HCT116 (cell line): ENCODE results near the gene RCL1. TPM values are rescaled to one million over a fixed set of nuclear protein-coding genes. Genes with fewer than 3 reads are reported as not detected.
A peak's percentile ranks its signal among the peaks of the same experiment; 100 is the strongest.

ENCODE experiments used
- ATAC-seq: fragments of 200-7000 bp; cut with Tn5 transposase; 2 replicates; pipeline ENCODE4 v1.9.1; 2020; ENCODE audit warnings: mild to moderate bottlenecking, moderate library complexity
- BruUV-seq: library from RNA; stranded (reverse); fragments of 400-500 nt; replicated peaks from 2 replicates; lab custom pipeline; 2021; lab: Mats Ljungman, UMichigan
- CTCF ChIA-PET: fragments of 300-600 bp; sonication (Branson Sonifier 250); formaldehyde crosslinking; loops from one replicate; lab custom pipeline; 2021; ENCODE audit warnings: antibody characterized with exemption; lab: Charles Lee
- POLR2A ChIA-PET: fragments of 300-600, 350-600 bp; sonication (Branson Sonifier 250); formaldehyde crosslinking; loops from one replicate; lab custom pipeline; 2021; ENCODE audit warnings: antibody characterized with exemption; lab: Charles Lee
- RAD21 ChIA-PET, 2 experiments: fragments of 300-600 bp; sonication (Branson Sonifier 250); formaldehyde crosslinking; loops; one replicate each; lab custom pipeline; 2023; ENCODE audit warnings: low total read pairs in 2 of 2; ENCODE audit not compliant: uncharacterized antibody in 2 of 2, unreplicated experiment in 2 of 2, low non-redundant PET in 1 of 2; lab: Charles Lee
- DNase-seq: peaks from one replicate; pipeline ENCODE4 v3.0.0-alpha.2; 2010; ENCODE audit warnings: low read depth, low spot score
- H2AFZ ChIP-seq: fragments of 200-600 bp; shearing (Covaris generic), sonication (generic); 2 replicates; pipeline ENCODE4 v1.6.1; 2017; ENCODE audit warnings: low read depth, mixed run types, mixed read lengths, antibody characterized with exemption, low read length; ENCODE audit not compliant: poor library complexity, severe bottlenecking
- H3K27ac ChIP-seq: 2 replicates; pipeline ENCODE4 v1.5.1; 2012; ENCODE audit warnings: low read depth, low read length
- H3K27me3 ChIP-seq: fragments of 200-600 bp; sonication (generic); 2 replicates; pipeline ENCODE4 v1.6.1; 2016; ENCODE audit warnings: mixed run types, low read length, mixed read lengths; ENCODE audit not compliant: insufficient read depth
- H3K36me3 ChIP-seq, 2 experiments: fragments of 200-500 bp in 1 of 2; fragments of 200-600 bp in 1 of 2; sonication (Bioruptor generic) in 1 of 2; sonication (generic) in 1 of 2; 2 replicates each; pipeline versions ENCODE4 v1.5.1 to v1.6.1; 2014 to 2016; ENCODE audit warnings: low read length in 2 of 2, inconsistent platforms in 1 of 2, mixed read lengths in 1 of 2, mixed run types in 1 of 2; ENCODE audit not compliant: insufficient read depth in 2 of 2, control insufficient read depth in 1 of 2
- H3K4me1 ChIP-seq, 2 experiments: fragments of 200-600 bp in 1 of 2; sonication (generic) in 1 of 2; 2 replicates each; pipeline versions ENCODE4 v1.5.1 to v1.6.1; 2012 to 2017; ENCODE audit warnings: low read length in 2 of 2, inconsistent platforms in 1 of 2, mild to moderate bottlenecking in 1 of 2, mixed read lengths in 1 of 2, mixed run types in 1 of 2, moderate library complexity in 1 of 2; ENCODE audit not compliant: insufficient read depth in 2 of 2, control insufficient read depth in 1 of 2
- H3K4me2 ChIP-seq: fragments of 200-600 bp; sonication (generic); 2 replicates; pipeline ENCODE4 v1.6.1; 2017; ENCODE audit warnings: mixed run types, low read length, mixed read lengths
- H3K4me3 ChIP-seq, 2 experiments: fragments of 200-600 bp in 1 of 2; sonication (generic) in 1 of 2; replicated peaks in 1 of 2; 2 replicates each; pipeline ENCODE4 v1.5.1; 2011 to 2016; ENCODE audit warnings: low read length in 2 of 2, control low read depth in 1 of 2, low read depth in 1 of 2, mild to moderate bottlenecking in 1 of 2, mixed read lengths in 1 of 2, mixed run types in 1 of 2
- H3K79me2 ChIP-seq: fragments of 200-600 bp; sonication (generic); 2 replicates; pipeline ENCODE4 v1.6.1; 2017; ENCODE audit warnings: mild to moderate bottlenecking, mixed run types, low read length, moderate library complexity, mixed read lengths; ENCODE audit not compliant: insufficient read depth
- H3K9ac ChIP-seq: fragments of 200-600 bp; sonication (generic); 2 replicates; pipeline ENCODE4 v1.6.1; 2016; ENCODE audit warnings: low read length, mixed read lengths
- H3K9me2 ChIP-seq: fragments of 200-600 bp; sonication (generic), shearing (Covaris generic); 2 replicates; pipeline ENCODE4 v1.6.1; 2017; ENCODE audit warnings: mixed run types, mild to moderate bottlenecking, moderate library complexity; ENCODE audit not compliant: insufficient read depth
- H3K9me3 ChIP-seq, 2 experiments: fragments of 200-500 bp in 1 of 2; fragments of 200-600 bp in 1 of 2; sonication (Bioruptor generic) in 1 of 2; sonication (generic) in 1 of 2; 2 replicates each; pipeline ENCODE4 v1.6.1; 2014 to 2017; ENCODE audit warnings: low read length in 2 of 2, mixed read lengths in 2 of 2, inconsistent platforms in 1 of 2, low read depth in 1 of 2, mild to moderate bottlenecking in 1 of 2, mixed run types in 1 of 2, moderate library complexity in 1 of 2; ENCODE audit not compliant: control insufficient read depth in 1 of 2, insufficient read depth in 1 of 2
- H4K20me1 ChIP-seq: fragments of 200-600 bp; sonication (generic), shearing (Covaris generic); 2 replicates; pipeline ENCODE4 v1.6.1; 2017; ENCODE audit warnings: mixed run types, mild to moderate bottlenecking, moderate library complexity; ENCODE audit not compliant: insufficient read depth
- ATF3 ChIP-seq: IDR thresholded peaks from 2 replicates; pipeline ENCODE4 v1.6.1; 2012
- CEBPB ChIP-seq: IDR thresholded peaks from 2 replicates; pipeline ENCODE4 v1.6.1; 2012; ENCODE audit warnings: low read depth
- ELF1 ChIP-seq: IDR thresholded peaks from 2 replicates; pipeline ENCODE4 v1.6.1; 2012; ENCODE audit warnings: low read depth, borderline replicate concordance
- EZH2 ChIP-seq: fragments of 200-600 bp; sonication (generic); IDR thresholded peaks from 2 replicates; pipeline ENCODE4 v1.6.1; 2017; ENCODE audit warnings: antibody characterized with exemption, mixed run types
- EZH2phosphoT487 ChIP-seq: fragments of 200-600 bp; IDR thresholded peaks from 2 replicates; pipeline ENCODE4 v1.6.1; 2018; ENCODE audit warnings: antibody characterized with exemption, borderline replicate concordance
- FOSL1 ChIP-seq: IDR thresholded peaks from 2 replicates; pipeline ENCODE4 v1.6.1; 2012; ENCODE audit warnings: low read depth
- JUND ChIP-seq: IDR thresholded peaks from 2 replicates; pipeline ENCODE4 v1.6.1; 2012
- MAX ChIP-seq: IDR thresholded peaks from 2 replicates; pipeline ENCODE4 v1.6.1; 2012
- POLR2A ChIP-seq: IDR thresholded peaks from 2 replicates; pipeline ENCODE4 v1.7.0; 2011; ENCODE audit warnings: borderline replicate concordance; ENCODE audit not compliant: insufficient read depth, insufficient read length; ENCODE audit errors: extremely low read depth
- RAD21 ChIP-seq: IDR thresholded peaks from 2 replicates; pipeline ENCODE4 v1.6.1; 2012; ENCODE audit warnings: low read depth, mild to moderate bottlenecking
- REST ChIP-seq: IDR thresholded peaks from 2 replicates; pipeline ENCODE4 v1.6.1; 2012; ENCODE audit warnings: low read depth
- SIN3A ChIP-seq: IDR thresholded peaks from 2 replicates; pipeline ENCODE4 v1.6.1; 2012; ENCODE audit warnings: low read depth
- SP1 ChIP-seq: IDR thresholded peaks from 2 replicates; pipeline ENCODE4 v1.6.1; 2012; ENCODE audit warnings: low read depth
- TCF7L2 ChIP-seq: IDR thresholded peaks from 2 replicates; pipeline ENCODE4 v1.7.0; 2011; ENCODE audit warnings: borderline replicate concordance, inconsistent platforms; ENCODE audit not compliant: insufficient read depth, insufficient read length; ENCODE audit errors: extremely low read depth
- ZBTB33 ChIP-seq: IDR thresholded peaks from 2 replicates; pipeline ENCODE4 v1.6.1; 2011; ENCODE audit warnings: mild to moderate bottlenecking, low read length, moderate library complexity; ENCODE audit not compliant: insufficient replicate concordance; ENCODE audit errors: extremely low read depth
- ZFX ChIP-seq: fragments of 450-650 bp; IDR thresholded peaks from 2 replicates; pipeline ENCODE4 v1.6.1; 2017
- ZNF274 ChIP-seq: fragments of 200-500 bp; sonication (Bioruptor generic); IDR thresholded peaks from 2 replicates; pipeline ENCODE4 v1.6.1; 2014; ENCODE audit warnings: mild to moderate bottlenecking, low read depth, low read length, inconsistent platforms
- intact Hi-C: fragments of 100-400 bp; cut with micrococcal nuclease; formaldehyde crosslinking; loops from 2 replicates; pipeline ENCODE4 v1.10.0; 2022
- total RNA-seq: library from RNA; stranded (reverse); gene quantifications from one replicate; pipeline ENCODE4 v1.2.1, GENCODE V29; 2021; ENCODE audit not compliant: unreplicated experiment

The RCL1 gene
- total RNA-seq, 1 experiment from 2014 or later, result 29.9 TPM

- Histone ChIP-seq H3K4me2 (no peak overlapping the region), H4K20me1 (no peaks in the 10 kb centered on the region), H3K4me3 (no peak overlapping the region), H3K9ac (no peak overlapping the region), H3K9me2 (no peaks in the 10 kb centered on the region), H3K79me2 (no peaks in the 10 kb centered on the region), H3K4me1 (no peaks in the 10 kb centered on the region), H3K27ac (no peak overlapping the region), H3K9me3 (no peaks in the 10 kb centered on the region), H2AFZ (no peak overlapping the region), H3K27me3 (no peaks in the 10 kb centered on the region), H3K36me3 (no peaks in the 10 kb centered on the region)
- intact Hi-C loops, result no loop called here
- no peak for ATAC-seq
- BruUV-seq, result no TSS peak
- CTCF ChIA-PET, result no interaction called here
- no peak for DNase-seq
- POLR2A ChIA-PET, result interaction anchor here (1.7 kb wide), 1 partner anchor 13 kb away, joined by 3 read pairs; no protein-coding TSS in a partner anchor
- TF ChIP-seq SP1 (no peak), EZH2phosphoT487 (no peak), POLR2A (no peak)
- RAD21 ChIA-PET, result no interaction called here
These were observed 6.1 kb upstream of the RCL1 start for GRCh38 chr9:4786599-4786998.

GRCh38 chr9:4787876-4788275, 4.9 kb upstream of the RCL1 start:
- peaks cover under 1% of the 10 kb centered on the region; the same call in 1 of the 2 replicates for H3K79me2 ChIP-seq
- H3K4me3 ChIP-seq, result no peak overlapping the region
- intact Hi-C loops, result no loop called here
- no peaks in the 10 kb centered on the region for H3K9me2 ChIP-seq
- no peak for ATAC-seq
- no peak overlapping the region for H3K27ac ChIP-seq
- POLR2A ChIA-PET, result no interaction called here
- peaks cover 3 to 7% of the 10 kb centered on the region in 2 experiments; a peak in 2 of 4 replicates for H3K4me1 ChIP-seq
- DNase-seq, result no peak
- no peaks in the 10 kb centered on the region for H4K20me1 ChIP-seq
- H3K36me3 ChIP-seq, result no peaks in the 10 kb centered on the region
- H3K27me3 ChIP-seq, result no peaks in the 10 kb centered on the region
- no TSS peak for BruUV-seq
- RAD21 ChIA-PET, result no interaction called here
- H3K4me2 ChIP-seq, result no peak overlapping the region
- H3K9me3 ChIP-seq, result no peaks in the 10 kb centered on the region
- H2AFZ ChIP-seq, result peak overlapping the region; percentile 16
- CTCF ChIA-PET, result no interaction called here
- no peak overlapping the region for H3K9ac ChIP-seq
- TF ChIP-seq ZFX (no peak), ZBTB33 (no peak), MAX (no peak), TCF7L2 (no peak), FOSL1 (no peak), REST (no peak), EZH2 (no peak), SIN3A (no peak), ZNF274 (no peak), ATF3 (no peak), RAD21 (no peak), JUND (no peak), CEBPB (no peak), ELF1 (no peak), EZH2phosphoT487 (no peak)
